Stimulated activated naive CD4-positive, alpha-beta T cell (primary cell): ENCODE data around the gene TBC1D22A.
"Not testable (repeated sequence)": the region's sequence is repeated elsewhere in the genome, so short reads cannot be mapped to it uniquely, and the experiment has no call there.

Experiments used
- DNase-seq, 6 experiments: peaks; one replicate each; lab custom pipeline; 2025; lab: John Stamatoyannopoulos, UW

The TBC1D22A gene

GRCh38 chr22:46972901-46973831, 210.7 kb downstream of the TBC1D22A start:
- no peak for DNase-seq

GRCh38 chr22:46974077-46974476, 211.6 kb downstream of the TBC1D22A start:
- no peak for DNase-seq

GRCh38 chr22:46974631-46975585, 212.5 kb downstream of the TBC1D22A start:
- DNase-seq: no peak

- DNase-seq: no peak
Observed at GRCh38 chr22:46976143-46976542, 213.7 kb downstream of the TBC1D22A start.

- DNase-seq: no peak
Observed at GRCh38 chr22:46976598-46976997, 214.1 kb downstream of the TBC1D22A start.

- DNase-seq: no peak
Observed at GRCh38 chr22:46977656-46978343, 215.3 kb downstream of the TBC1D22A start.

GRCh38 chr22:46978668-46979067, 216.2 kb downstream of the TBC1D22A start:
- DNase-seq: not testable (repeated sequence)

- DNase-seq: no peak
Observed at GRCh38 chr22:46979506-46979905, 217.1 kb downstream of the TBC1D22A start.

GRCh38 chr22:46980392-46980791, 217.9 kb downstream of the TBC1D22A start:
- DNase-seq: no peak

- no peak for DNase-seq
Observed at GRCh38 chr22:46982635-46983034, 220.2 kb downstream of the TBC1D22A start.

- no peak for DNase-seq
Observed at GRCh38 chr22:46983046-46983445, 220.6 kb downstream of the TBC1D22A start.

GRCh38 chr22:46984751-46985506, 222.5 kb downstream of the TBC1D22A start:
- DNase-seq: no peak

- no peak for DNase-seq
Observed at GRCh38 chr22:46985507-46985882, 223.0 kb downstream of the TBC1D22A start.

- DNase-seq: no peak
Observed at GRCh38 chr22:46986788-46987187, 224.3 kb downstream of the TBC1D22A start.

GRCh38 chr22:46990937-46991550, 228.6 kb downstream of the TBC1D22A start:
- no peak for DNase-seq

GRCh38 chr22:46991666-46992065, 229.2 kb downstream of the TBC1D22A start:
- no peak for DNase-seq

GRCh38 chr22:46992121-46992731, 229.8 kb downstream of the TBC1D22A start:
- no peak for DNase-seq

- DNase-seq: no peak
Observed at GRCh38 chr22:46993633-46994032, 231.2 kb downstream of the TBC1D22A start.

- no peak for DNase-seq
Observed at GRCh38 chr22:46994265-46994664, 231.8 kb downstream of the TBC1D22A start.

- DNase-seq: no peak
Observed at GRCh38 chr22:46994983-46995382, 232.5 kb downstream of the TBC1D22A start.
